Gastroesophageal sphincter (tissue), 4 donors: ENCODE measurements around the gene SI. TPM values are rescaled to one million over a fixed set of nuclear protein-coding genes. Genes with fewer than 3 reads are reported as not detected.

Experiments used
- ATAC-seq: fragments of 150-250 bp; one replicate; pipeline ENCODE4 v1.9.1; 2016; ENCODE audit warnings: mild to moderate bottlenecking, moderate library complexity
- H3K27ac ChIP-seq, 4 donors: fragments of 200-600 bp; sonication (generic) in 3 of 4; 1 replicate in 3 of 4; 2 replicates in 1 of 4; pipeline ENCODE4 v1.5.1; 2016 to 2019
- H3K27me3 ChIP-seq: fragments of 200-600 bp; sonication (generic); one replicate; pipeline ENCODE4 v1.5.1; 2019
- H3K36me3 ChIP-seq, 2 donors: fragments of 200-600 bp; sonication (generic); one replicate each; pipeline ENCODE4 v1.5.1; 2019; ENCODE audit warnings: control low read depth in 1 of 2
- H3K4me1 ChIP-seq, 3 donors: fragments of 200-600 bp; sonication (generic); 1 replicate in 2 of 3; 2 replicates in 1 of 3; pipeline ENCODE4 v1.5.1; 2016 to 2019; ENCODE audit warnings: control low read depth in 2 of 3
- H3K4me3 ChIP-seq, 2 donors: fragments of 200-600 bp; sonication (generic); one replicate each; pipeline ENCODE4 v1.5.1; 2019; ENCODE audit warnings: mild to moderate bottlenecking in 1 of 2, moderate library complexity in 1 of 2
- H3K9me3 ChIP-seq, 3 donors: fragments of 200-600 bp; sonication (generic); one replicate each; pipeline ENCODE4 v1.5.1; 2017 to 2019; ENCODE audit warnings: control low read depth in 2 of 3
- CTCF ChIP-seq, 4 experiments: fragments of 200-600 bp in 2 of 4; fragments of 450-650 bp in 2 of 4; sonication (generic) in 1 of 4; IDR thresholded peaks; one replicate each; pipeline ENCODE4 v1.5.1; 2017 to 2019; ENCODE audit warnings: antibody characterized with exemption in 4 of 4, mild to moderate bottlenecking in 2 of 4, moderate library complexity in 2 of 4
- EP300 ChIP-seq: sonication (generic); formaldehyde crosslinking; IDR thresholded peaks from one replicate; pipeline ENCODE4 v1.6.1; 2017; ENCODE audit warnings: antibody characterized with exemption, mild to moderate bottlenecking
- POLR2A ChIP-seq, 2 donors: fragments of 450-650 bp; IDR thresholded peaks; one replicate each; pipeline ENCODE4 v1.6.1; 2017; ENCODE audit warnings: antibody characterized with exemption in 2 of 2, mild to moderate bottlenecking in 2 of 2, moderate library complexity in 1 of 2
- POLR2AphosphoS5 ChIP-seq: sonication (generic); formaldehyde crosslinking; IDR thresholded peaks from one replicate; pipeline ENCODE4 v1.6.1; 2017; ENCODE audit warnings: antibody characterized with exemption
- WGBS, 2 donors: methylation state at CpG; one replicate each; pipeline ENCODE4 v1.1.5; 2018; ENCODE audit warnings: low coverage in 1 of 2; 5-methylcytosine and 5-hydroxymethylcytosine counted together
- total RNA-seq, 4 donors: library from RNA; depleted of rRNA; stranded (reverse); fragments of >200 nt; gene quantifications; one replicate each; pipeline ENCODE4 v1.1.0, GENCODE V29; 2016

The SI gene
- not detected for total RNA-seq

- H3K27ac ChIP-seq, result no peak within 1 kb of the TSS
- H3K4me1 ChIP-seq, result no peaks in the 10 kb centered on the region
- no peak for TF ChIP-seq EP300
- no peak for TF ChIP-seq CTCF (IDR thresholded peaks at IDR 0.05)
- TF ChIP-seq POLR2A (IDR thresholded peaks at IDR 0.05), result no peak
- TF ChIP-seq POLR2AphosphoS5, result no peak
- H3K36me3 ChIP-seq, result no peaks in the 10 kb centered on the region
- H3K4me3 ChIP-seq, result no peak within 1 kb of the TSS
- no peak for ATAC-seq
- H3K27me3 ChIP-seq, result no peaks in the 10 kb centered on the region
- no peaks in the 10 kb centered on the region for H3K9me3 ChIP-seq
These were observed at the start of gene SI for GRCh38 chr3:165078293-165078692. Gene SI (minus strand): TSS chr3:165078496. CDS start chr3:165076012, 2,484 bp downstream.

DNA sequence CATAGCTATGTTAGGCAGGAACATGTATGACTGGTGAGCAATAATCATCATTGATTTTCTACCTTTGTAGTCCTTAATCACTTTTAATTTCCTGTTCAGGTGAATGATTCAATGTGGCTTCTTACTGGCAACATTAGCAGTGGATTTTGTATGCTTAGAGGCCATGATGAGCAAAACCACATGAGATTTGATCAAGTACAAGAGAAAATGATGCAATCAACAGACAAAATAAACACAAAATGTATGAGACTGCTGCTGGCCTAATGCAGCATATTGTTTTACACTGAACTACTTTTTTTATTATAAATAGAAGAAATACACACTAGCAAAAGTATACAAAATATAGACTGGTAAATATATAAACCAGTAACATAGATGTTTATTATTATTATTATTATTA is 47.5 kb upstream of the SI start:
- TF ChIP-seq EP300, result no peak
- TF ChIP-seq CTCF (IDR thresholded peaks at IDR 0.05), result no peak
- TF ChIP-seq POLR2AphosphoS5, result no peak
- Histone ChIP-seq H3K4me3 (no peak overlapping the region), H3K4me1 (no peaks in the 10 kb centered on the region), H3K27ac (no peak overlapping the region), H3K9me3 (peaks cover 0 to 3% (median 0%) of the 10 kb centered on the region in 3 donors), H3K36me3 (no peaks in the 10 kb centered on the region), H3K27me3 (no peaks in the 10 kb centered on the region)
- no peak for ATAC-seq

DNA sequence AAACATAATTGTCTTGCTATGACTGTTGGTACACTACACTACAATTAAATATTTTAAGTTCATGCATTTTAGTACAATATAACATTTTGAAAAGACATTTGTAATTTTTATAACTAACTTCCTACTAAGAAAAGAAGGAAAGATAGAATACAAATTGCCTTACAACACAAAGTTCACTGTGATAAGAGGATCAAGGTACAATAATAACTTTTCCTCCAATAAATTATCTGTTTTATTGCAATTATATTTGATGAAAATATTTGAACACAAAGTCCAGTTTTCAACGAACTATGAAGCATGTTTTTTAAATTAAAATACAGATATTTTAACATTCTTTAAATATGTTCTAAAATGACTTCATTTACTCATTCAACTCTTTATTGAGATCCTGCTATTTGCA is 33.1 kb upstream of the SI start:
- Histone ChIP-seq H3K9me3 (no peaks in the 10 kb centered on the region), H3K36me3 (no peaks in the 10 kb centered on the region), H3K27me3 (no peaks in the 10 kb centered on the region), H3K27ac (no peak overlapping the region), H3K4me3 (no peak overlapping the region), H3K4me1 (no peaks in the 10 kb centered on the region)
- WGBS, 2 donors, result 39 to 47% methylated on average over 1 of the region's 1 CpG
- no peak for TF ChIP-seq POLR2A (IDR thresholded peaks at IDR 0.05)
- TF ChIP-seq EP300, result no peak
- no peak for TF ChIP-seq CTCF (IDR thresholded peaks at IDR 0.05)
- no peak for ATAC-seq

- TF ChIP-seq CTCF (IDR thresholded peaks at IDR 0.05) (no peak), POLR2A (IDR thresholded peaks at IDR 0.05) (no peak), POLR2AphosphoS5 (no peak), EP300 (no peak)
- 54 to 80% methylated on average over 1 of the region's 1 CpG for WGBS, 2 donors
- no peak overlapping the region for H3K27ac ChIP-seq
- no peaks in the 10 kb centered on the region for H3K9me3 ChIP-seq
- no peaks in the 10 kb centered on the region for H3K36me3 ChIP-seq
- H3K27me3 ChIP-seq, result no peaks in the 10 kb centered on the region
- H3K4me1 ChIP-seq, result no peaks in the 10 kb centered on the region
- no peak overlapping the region for H3K4me3 ChIP-seq
- ATAC-seq, result no peak
These were observed 25.3 kb upstream of the SI start for GRCh38 chr3:165103616-165104015.

- Histone ChIP-seq H3K4me1 (no peaks in the 10 kb centered on the region), H3K9me3 (no peaks in the 10 kb centered on the region), H3K4me3 (no peak overlapping the region), H3K27me3 (no peaks in the 10 kb centered on the region), H3K36me3 (no peaks in the 10 kb centered on the region), H3K27ac (no peak overlapping the region)
- no peak for TF ChIP-seq CTCF (IDR thresholded peaks at IDR 0.05)
- no peak for TF ChIP-seq POLR2A (IDR thresholded peaks at IDR 0.05)
- no peak for TF ChIP-seq POLR2AphosphoS5
- TF ChIP-seq EP300, result no peak
- no peak for ATAC-seq
These were observed 4.4 kb upstream of the SI start for GRCh38 chr3:165082650-165083049.
